GM23338 (cell line): ENCODE results near the gene RNF220.

Experiments used
- EZH2 ChIP-seq: fragments of 200-600 bp; sonication (generic); IDR thresholded peaks from one replicate; pipeline ENCODE4 v1.8.0; 2017; ENCODE audit warnings: antibody characterized with exemption, mild to moderate bottlenecking, low read depth; ENCODE audit not compliant: unreplicated experiment
- EZH2phosphoT487 ChIP-seq: fragments of 200-600 bp; sonication (generic); IDR thresholded peaks from one replicate; pipeline ENCODE4 v1.8.1; 2018; ENCODE audit warnings: antibody characterized with exemption; ENCODE audit not compliant: unreplicated experiment

DNA sequence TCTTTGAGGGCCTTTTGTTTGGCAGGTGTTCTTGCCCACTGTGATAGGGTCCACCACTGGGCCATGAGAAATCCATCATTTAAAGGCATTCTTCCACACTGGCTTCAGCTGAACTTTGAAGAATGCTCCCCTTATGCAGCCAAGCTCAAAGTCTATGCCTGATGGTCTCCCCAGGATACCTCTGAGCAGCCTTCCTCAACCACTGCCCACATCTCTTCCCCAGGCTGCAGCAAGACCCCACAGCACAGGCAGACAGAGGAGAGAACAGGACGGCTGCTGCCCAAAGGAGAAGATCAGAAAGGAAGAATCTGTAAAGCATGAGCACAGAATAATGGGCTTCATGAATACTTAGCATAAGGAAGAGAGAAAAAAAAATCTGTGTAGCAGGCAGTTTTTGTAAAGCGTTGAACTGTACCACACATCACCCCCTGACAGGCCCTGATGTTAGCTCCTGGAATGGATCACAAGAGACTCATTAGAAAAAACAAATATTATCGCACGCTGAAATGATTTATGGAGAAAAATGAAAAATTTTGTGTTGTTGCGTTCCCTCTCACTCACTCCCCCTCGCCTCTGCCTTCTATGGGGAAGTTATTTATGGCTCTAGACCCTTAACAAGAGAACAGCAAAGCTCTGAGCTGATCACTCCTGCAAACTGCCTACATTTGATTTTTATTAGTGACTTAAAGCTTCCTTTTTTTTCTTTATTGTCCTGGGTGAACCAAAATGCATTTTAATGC, 135.1 kb downstream of the RNF220 start:
- TF ChIP-seq EZH2 (no peak), EZH2phosphoT487 (no peak)
